SK-N-MC (cell line): ENCODE data around the gene RRAGB.

Experiments used
- EZH2 ChIP-seq: fragments of 200-600 bp; sonication (generic); IDR thresholded peaks from one replicate; pipeline ENCODE4 v1.6.1; 2017; ENCODE audit warnings: antibody characterized with exemption
- POLR2AphosphoS5 ChIP-seq: IDR thresholded peaks from 2 replicates; pipeline ENCODE4 v1.6.1; 2012; ENCODE audit warnings: mild to moderate bottlenecking, low read depth, low read length, borderline replicate concordance

DNA sequence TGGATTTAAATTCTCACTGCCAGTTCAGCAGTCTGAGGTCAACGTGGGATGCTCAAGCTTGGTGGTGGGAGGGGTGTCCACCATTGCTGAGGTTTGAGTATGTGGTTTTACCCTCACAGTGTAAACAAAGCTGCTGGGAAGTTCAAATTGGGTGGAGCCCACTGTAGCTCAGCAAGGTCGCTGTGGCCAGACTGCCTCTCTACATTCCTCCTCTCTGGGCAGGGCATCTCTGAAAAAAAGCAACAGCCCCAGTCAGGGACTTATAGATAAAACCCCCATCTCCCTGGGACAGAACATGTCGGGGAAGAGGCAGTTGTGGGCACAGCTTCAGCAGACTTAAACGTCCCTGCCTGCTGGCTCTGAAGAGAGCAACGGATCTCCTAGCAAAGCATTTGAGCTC lies 14.9 kb upstream of the RRAGB start:
- TF ChIP-seq EZH2, result no peak
- no peak for TF ChIP-seq POLR2AphosphoS5
